ENCODE measurements around the gene DRAP1.

The DRAP1 gene, protein sequence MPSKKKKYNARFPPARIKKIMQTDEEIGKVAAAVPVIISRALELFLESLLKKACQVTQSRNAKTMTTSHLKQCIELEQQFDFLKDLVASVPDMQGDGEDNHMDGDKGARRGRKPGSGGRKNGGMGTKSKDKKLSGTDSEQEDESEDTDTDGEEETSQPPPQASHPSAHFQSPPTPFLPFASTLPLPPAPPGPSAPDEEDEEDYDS

GRCh38 chr11:65919141-65919572, at the start of gene DRAP1:
TSS of gene DRAP1 (plus strand) at chr11:65919426. CDS start at chr11:65919502, 76 bp downstream.
- DNase-seq (ENCODE audit: low read depth) = peak; percentile 99

GRCh38 chr11:65869643-65870306, 49.5 kb upstream of the DRAP1 start:
- DNase-seq (ENCODE audit: low read depth) = no peak

GRCh38 chr11:65870307-65870658, 48.9 kb upstream of the DRAP1 start:
- no peak for DNase-seq (ENCODE audit: low read depth)

GRCh38 chr11:65870706-65871681, 48.2 kb upstream of the DRAP1 start:
- no peak for DNase-seq (ENCODE audit: low read depth)

DNA sequence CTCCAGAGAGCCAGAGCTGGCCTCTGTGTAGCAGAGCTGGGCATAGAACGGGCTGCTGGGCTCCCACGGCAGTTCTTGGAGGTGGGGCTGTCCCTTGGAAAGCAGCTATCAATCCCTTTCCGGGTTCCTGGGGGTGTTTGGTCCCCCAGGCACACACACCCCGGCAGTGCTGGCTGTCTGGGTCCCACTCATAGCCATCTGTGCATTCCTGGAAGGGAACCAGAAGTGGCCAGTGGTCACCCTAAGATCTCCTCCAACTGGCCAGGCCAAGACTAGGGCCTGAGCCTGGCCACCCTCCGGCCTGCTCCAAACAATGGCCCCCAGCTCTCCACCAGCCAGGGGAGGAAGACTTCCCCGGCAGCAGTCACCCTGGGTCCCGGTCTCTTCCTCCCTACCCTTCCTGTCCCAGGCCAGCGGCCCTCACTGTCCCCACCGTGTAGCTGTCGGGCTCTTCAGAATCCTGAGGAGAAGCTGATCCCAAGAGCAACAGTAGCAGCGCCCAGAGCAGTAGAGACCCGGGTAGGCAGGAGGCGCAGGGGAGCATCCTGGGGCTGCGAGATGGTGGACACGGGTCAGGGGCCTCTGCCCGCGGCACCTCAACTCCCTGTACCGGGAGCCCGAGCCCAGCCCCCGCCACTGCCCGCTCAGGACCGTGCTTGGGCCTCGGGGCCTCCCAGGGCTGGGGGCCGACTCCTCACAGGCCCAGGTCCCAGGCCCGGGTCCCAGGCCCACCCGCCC, 47.2 kb upstream of the DRAP1 start:
- no peak for DNase-seq (ENCODE audit: low read depth)

DNA sequence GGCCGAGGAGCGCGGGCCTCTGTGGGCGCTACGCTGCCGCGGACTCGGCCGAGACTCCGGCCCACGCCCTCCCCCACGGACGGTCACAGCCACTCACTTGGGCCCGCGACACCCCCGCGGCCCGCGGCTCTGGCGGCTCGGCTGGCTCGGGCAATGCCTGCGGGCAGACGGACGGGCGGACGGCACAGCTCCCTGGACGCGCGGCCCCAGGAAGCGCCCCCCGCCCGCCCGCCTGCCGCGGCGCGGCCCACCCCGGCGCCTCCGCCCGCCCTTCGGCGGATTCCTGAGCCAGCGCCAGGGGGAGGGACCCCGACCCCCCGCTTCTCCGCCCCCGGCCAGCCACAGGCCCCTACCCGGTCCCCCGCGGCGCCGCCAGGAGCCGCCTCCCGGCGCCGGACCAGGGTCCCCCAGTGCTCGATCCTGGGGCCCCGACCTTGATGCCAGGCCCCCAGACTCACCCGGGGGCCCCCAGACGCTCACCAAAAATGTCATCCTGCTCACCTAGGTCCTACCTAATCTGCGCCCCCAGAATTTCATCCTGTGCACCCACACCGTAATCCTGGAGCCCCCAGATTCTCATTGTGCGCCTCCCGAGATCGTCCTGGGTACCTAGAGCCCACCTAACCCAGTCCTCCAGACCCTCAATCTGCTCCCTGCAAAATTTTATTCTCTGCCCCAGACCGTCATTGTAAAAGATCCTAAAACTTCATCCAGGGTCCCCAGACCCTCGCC, 46.5 kb upstream of the DRAP1 start, which contains the start of gene EFEMP2:
EFEMP2 (minus strand) TSS at position 215 of the 732 bp plus-strand sequence. CDS start 446 bp downstream, outside the sequence.
- DNase-seq (ENCODE audit: low read depth) = no peak

DNA sequence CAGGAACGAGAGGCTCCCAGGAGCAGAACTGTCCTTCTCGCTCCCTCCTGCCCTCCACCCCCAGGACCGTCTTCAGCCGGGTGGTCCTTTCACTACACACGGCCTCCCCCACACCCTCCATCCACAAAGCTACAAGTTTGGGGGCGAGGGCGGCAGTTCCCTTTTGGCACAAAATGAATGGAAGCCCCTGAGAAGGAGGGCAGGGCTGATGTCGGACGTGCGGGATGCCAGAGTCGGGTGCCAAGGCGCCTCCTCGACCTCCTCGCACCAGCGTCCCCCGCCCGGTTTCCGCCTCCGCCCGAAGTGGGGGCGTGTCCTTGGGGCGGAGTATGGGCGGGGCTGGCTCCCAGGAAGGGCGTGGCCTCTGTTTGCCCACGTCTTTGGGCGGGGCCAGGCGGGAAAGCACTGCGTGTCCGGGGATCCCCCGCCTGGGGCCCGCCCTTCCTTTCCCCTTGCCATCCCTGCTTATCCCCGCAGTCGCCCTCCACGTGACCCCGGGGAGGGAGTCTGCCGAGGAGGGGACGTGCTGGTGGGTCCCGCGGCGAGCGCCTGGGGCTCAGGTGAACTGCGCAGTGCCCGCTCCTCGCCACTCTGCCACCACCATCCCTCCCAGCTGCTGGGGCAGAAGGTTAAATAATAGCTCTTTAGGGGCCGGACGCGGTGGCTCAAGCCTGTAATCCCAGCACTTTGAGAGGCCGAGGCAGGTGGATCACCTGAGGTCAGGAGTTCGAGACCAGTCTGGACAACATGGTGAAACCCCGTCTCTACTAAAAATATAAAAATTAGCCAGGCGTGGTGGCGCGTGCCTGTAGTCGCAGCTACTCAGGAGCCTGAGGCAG, 45.7 kb upstream of the DRAP1 start:
- DNase-seq (ENCODE audit: low read depth) = peak; percentile 96

- DNase-seq (ENCODE audit: low read depth) = no peak
Observed at GRCh38 chr11:65879617-65880016, 39.6 kb upstream of the DRAP1 start, which contains the start of gene CTSW. TSS of gene CTSW (plus strand) at chr11:65879837. CDS start at chr11:65879855, 18 bp downstream.

DNA sequence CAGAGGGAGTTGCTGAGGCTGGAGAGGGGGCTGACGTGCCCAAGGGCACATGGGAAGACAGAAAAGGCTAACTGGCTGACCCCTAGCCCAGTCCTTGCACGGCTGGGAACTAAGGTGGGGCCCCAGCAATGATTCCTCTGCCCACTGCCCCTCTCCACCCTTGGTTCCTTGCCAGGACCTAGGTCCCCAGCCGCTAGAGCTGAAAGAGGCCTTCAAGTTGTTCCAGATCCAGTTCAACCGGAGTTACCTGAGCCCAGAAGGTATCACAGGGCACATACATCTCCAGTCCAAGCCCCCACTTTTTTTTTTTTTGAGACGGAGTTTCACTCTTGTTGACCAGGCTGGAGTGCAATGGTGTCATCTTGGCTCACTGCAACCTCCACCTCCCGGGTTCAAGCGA, 39.2 kb upstream of the DRAP1 start:
- DNase-seq (ENCODE audit: low read depth) = no peak

- DNase-seq (ENCODE audit: low read depth) = no peak
Observed at GRCh38 chr11:65880844-65881421, 38.3 kb upstream of the DRAP1 start.

- no peak for DNase-seq (ENCODE audit: low read depth)
Observed at GRCh38 chr11:65882120-65883057, 36.8 kb upstream of the DRAP1 start.

DNA sequence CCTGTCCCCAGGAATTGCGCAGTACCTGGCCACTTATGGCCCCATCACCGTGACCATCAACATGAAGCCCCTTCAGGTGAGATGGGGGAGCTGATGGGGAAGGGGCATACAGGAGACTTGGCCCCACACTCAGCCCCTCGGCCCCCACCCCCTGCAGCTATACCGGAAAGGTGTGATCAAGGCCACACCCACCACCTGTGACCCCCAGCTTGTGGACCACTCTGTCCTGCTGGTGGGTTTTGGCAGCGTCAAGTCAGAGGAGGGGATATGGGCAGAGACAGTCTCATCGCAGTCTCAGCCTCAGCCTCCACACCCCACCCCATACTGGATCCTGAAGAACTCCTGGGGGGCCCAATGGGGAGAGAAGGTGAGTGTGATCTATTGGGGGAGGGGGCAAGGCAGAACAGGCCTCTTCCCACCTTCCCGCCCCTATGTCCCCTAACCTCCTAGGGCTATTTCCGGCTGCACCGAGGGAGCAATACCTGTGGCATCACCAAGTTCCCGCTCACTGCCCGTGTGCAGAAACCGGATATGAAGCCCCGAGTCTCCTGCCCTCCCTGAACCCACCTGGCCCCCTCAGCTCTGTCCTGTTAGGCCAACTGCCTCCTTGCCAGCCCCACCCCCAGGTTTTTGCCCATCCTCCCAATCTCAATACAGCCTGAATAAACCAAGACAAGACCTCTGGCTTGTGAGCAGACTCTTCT, 36.0 kb upstream of the DRAP1 start:
- no peak for DNase-seq (ENCODE audit: low read depth)

GRCh38 chr11:65883786-65884715, 35.2 kb upstream of the DRAP1 start:
- no peak for DNase-seq (ENCODE audit: low read depth)

GRCh38 chr11:65884716-65885092, 34.5 kb upstream of the DRAP1 start:
- DNase-seq (ENCODE audit: low read depth) = peak; percentile 69

DNA sequence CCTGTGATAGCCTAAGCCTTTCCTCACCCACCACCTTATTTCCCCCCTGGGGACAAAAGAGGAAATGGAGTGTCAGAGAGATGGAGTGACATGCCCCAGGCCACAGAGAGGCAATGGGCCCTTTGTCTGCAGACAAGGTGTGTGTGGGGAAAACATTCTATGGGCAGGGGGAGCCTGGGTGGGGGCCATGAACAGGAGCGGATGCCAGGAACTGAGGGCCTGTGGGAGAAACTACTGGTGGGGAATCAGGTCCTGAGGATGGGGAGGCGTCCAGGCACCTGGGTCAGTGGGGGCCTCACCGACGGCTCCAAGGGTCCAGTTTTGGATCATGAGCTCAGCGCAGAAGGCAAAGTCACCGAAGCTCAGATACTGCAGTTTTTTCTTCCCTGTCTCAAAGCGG, 34.0 kb upstream of the DRAP1 start:
- DNase-seq (ENCODE audit: low read depth) = no peak

- DNase-seq (ENCODE audit: low read depth) = no peak
Observed at GRCh38 chr11:65885808-65886536, 33.3 kb upstream of the DRAP1 start.

All from stimulated activated CD8-positive, alpha-beta memory T cell treated with anti-CD3 and anti-CD28 coated beads, Interleukin-15, amount 100 ng/mL, for 24 hours (primary cell).